GM23338 (cell line): ENCODE measurements around the gene UGT1A1. TPM values are rescaled to one million over a fixed set of nuclear protein-coding genes. Genes with fewer than 3 reads are reported as not detected.

Experiments used
- ETS1 ChIP-seq: IDR thresholded peaks from 2 replicates; pipeline ENCODE4 v1.6.1; 2016; ENCODE audit warnings: antibody characterized with exemption
- JUNB ChIP-seq: IDR thresholded peaks from one replicate; pipeline ENCODE4 v1.6.1; 2016; ENCODE audit warnings: antibody characterized with exemption; ENCODE audit not compliant: unreplicated experiment
- NANOG ChIP-seq: IDR thresholded peaks from 2 replicates; pipeline ENCODE4 v1.6.1; 2016; ENCODE audit warnings: antibody characterized with exemption, borderline replicate concordance
- ZNF462 ChIP-seq: fragments of 250-450 bp; sonication (Bioruptor Pico); IDR thresholded peaks from 2 replicates; pipeline ENCODE4 v1.5.0; 2020; ENCODE audit warnings: mild to moderate bottlenecking, moderate library complexity
- polyA plus RNA-seq: library from polyadenylated mRNA; unstranded; fragments of >200 nt; fragmentation: Nextera tagmentation; extraction: Ambion mirVana; gene quantifications from 2 replicates; pipeline ENCODE4 v1.2.1, GENCODE V29; 2016
- total RNA-seq: library from RNA; depleted of rRNA; stranded (reverse); fragments of >200 nt; shearing (Covaris generic); gene quantifications from 2 replicates; pipeline ENCODE4 v1.2.3, GENCODE V29; 2014
- TF ChIP-seq, protein P1 (sequence below), 2 experiments: fragments of 200-600 bp in 1 of 2; sonication (generic) in 1 of 2; conservative IDR thresholded peaks; 2 replicates each; pipeline versions ENCODE4 v1.5.1 to v1.6.1; 2016 to 2017; ENCODE audit warnings: antibody characterized with exemption in 2 of 2, low read depth in 2 of 2, mild to moderate bottlenecking in 2 of 2, moderate library complexity in 1 of 2

UGT1A1 gene
- total and polyA plus RNA-seq, 2 experiments from 2014 or later, result not detected

DNA sequence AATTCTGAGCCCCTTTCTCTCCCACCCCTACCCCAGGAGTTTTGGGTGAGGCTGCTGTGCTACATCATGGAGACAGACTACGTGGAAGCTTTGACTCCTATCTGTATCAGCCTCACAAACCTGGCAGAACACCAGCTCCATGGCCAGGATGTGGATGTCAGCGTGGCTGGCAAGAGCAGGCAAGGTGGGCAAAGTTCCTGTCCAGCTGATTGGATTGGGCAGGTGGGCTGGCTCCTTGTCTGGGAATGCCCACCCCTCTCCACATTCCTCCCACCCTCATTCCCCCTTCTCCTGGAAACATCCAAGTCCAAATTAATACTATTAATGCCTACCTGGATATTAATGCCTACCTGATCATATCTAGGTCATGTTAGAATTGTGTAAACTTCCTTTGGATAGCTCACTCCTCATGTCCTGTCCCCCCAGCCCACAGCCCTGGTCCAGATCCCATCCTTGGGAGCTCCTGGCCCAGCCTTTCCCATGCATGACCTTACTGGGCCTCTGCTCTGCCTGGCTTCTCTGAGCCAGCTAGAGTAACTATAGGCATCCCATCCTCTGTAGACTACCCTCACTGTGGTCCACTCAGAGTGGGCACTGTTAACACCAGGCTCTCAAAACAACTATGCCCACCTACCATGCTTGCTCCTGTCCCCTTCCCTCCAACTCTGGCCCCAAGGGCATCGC is 42.2 kb downstream of the UGT1A1 start (continued):
- TF ChIP-seq ZNF462 (CRISPR knock-in tag), result no peak
- TF ChIP-seq, protein P1, sequence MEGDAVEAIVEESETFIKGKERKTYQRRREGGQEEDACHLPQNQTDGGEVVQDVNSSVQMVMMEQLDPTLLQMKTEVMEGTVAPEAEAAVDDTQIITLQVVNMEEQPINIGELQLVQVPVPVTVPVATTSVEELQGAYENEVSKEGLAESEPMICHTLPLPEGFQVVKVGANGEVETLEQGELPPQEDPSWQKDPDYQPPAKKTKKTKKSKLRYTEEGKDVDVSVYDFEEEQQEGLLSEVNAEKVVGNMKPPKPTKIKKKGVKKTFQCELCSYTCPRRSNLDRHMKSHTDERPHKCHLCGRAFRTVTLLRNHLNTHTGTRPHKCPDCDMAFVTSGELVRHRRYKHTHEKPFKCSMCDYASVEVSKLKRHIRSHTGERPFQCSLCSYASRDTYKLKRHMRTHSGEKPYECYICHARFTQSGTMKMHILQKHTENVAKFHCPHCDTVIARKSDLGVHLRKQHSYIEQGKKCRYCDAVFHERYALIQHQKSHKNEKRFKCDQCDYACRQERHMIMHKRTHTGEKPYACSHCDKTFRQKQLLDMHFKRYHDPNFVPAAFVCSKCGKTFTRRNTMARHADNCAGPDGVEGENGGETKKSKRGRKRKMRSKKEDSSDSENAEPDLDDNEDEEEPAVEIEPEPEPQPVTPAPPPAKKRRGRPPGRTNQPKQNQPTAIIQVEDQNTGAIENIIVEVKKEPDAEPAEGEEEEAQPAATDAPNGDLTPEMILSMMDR (conservative IDR thresholded peaks at IDR 0.05; ENCODE audit: low read depth in 2 of 2), result no peak
- TF ChIP-seq JUNB, result no peak
- TF ChIP-seq ETS1, result no peak
- no peak for TF ChIP-seq NANOG
